PFSK-1 (cell line): ENCODE data around the gene FBN1.

Experiments used
- FOXP2 ChIP-seq: optimal IDR thresholded peaks from 2 replicates; pipeline ENCODE3; 2011; ENCODE audit warnings: borderline replicate concordance, control low read depth, inconsistent platforms; ENCODE audit not compliant: insufficient read depth; ENCODE audit errors: extremely low read length, extremely low read depth
- POLR2AphosphoS5 ChIP-seq: IDR thresholded peaks from 2 replicates; pipeline ENCODE4 v1.6.1; 2012; ENCODE audit warnings: low read depth, mild to moderate bottlenecking, control low read depth, low read length, moderate library complexity
- REST ChIP-seq, 2 experiments: IDR thresholded peaks; 2 replicates each; pipeline versions ENCODE4 v1.6.1 to v1.8.0; 2011 to 2012; ENCODE audit warnings: low read depth in 2 of 2, low read length in 2 of 2, control low read depth in 1 of 2, inconsistent platforms in 1 of 2, mild to moderate bottlenecking in 1 of 2, moderate library complexity in 1 of 2; ENCODE audit not compliant: insufficient read depth in 1 of 2
- SIN3A ChIP-seq: IDR thresholded peaks from 2 replicates; pipeline ENCODE4 v1.6.1; 2012; ENCODE audit warnings: mild to moderate bottlenecking, low read length, moderate library complexity, borderline replicate concordance; ENCODE audit not compliant: insufficient read depth
- TAF1 ChIP-seq: IDR thresholded peaks from 2 replicates; pipeline ENCODE4 v1.6.1; 2012; ENCODE audit warnings: low read length, control low read depth, borderline replicate concordance; ENCODE audit not compliant: insufficient read depth

FBN1 gene

GRCh38 chr15:48478581-48478980 lies 166.9 kb downstream of the FBN1 start:
- TF ChIP-seq REST (IDR thresholded peaks at IDR 0.05; ENCODE audit: insufficient read depth in 1 of 2, low read depth in 2 of 2, low read length in 2 of 2) (no peak), TAF1 (no peak), POLR2AphosphoS5 (no peak), SIN3A (no peak), FOXP2 (no peak)

- no peak for TF ChIP-seq SIN3A
- TF ChIP-seq POLR2AphosphoS5: no peak
- TF ChIP-seq TAF1: no peak
- TF ChIP-seq REST (IDR thresholded peaks at IDR 0.05; ENCODE audit: insufficient read depth in 1 of 2, low read depth in 2 of 2, low read length in 2 of 2): no peak
- TF ChIP-seq FOXP2: no peak
Observed at GRCh38 chr15:48477795-48478360, 167.6 kb downstream of the FBN1 start.

GRCh38 chr15:48475600-48476395 lies 169.7 kb downstream of the FBN1 start:
- TF ChIP-seq SIN3A: no peak
- TF ChIP-seq REST (IDR thresholded peaks at IDR 0.05; ENCODE audit: insufficient read depth in 1 of 2, low read depth in 2 of 2, low read length in 2 of 2): no peak

GRCh38 chr15:48473667-48474066 lies 171.8 kb downstream of the FBN1 start:
- no peak for TF ChIP-seq FOXP2
- no peak for TF ChIP-seq TAF1
- TF ChIP-seq POLR2AphosphoS5: no peak

- TF ChIP-seq REST (IDR thresholded peaks at IDR 0.05; ENCODE audit: insufficient read depth in 1 of 2, low read depth in 2 of 2, low read length in 2 of 2) (no peak), SIN3A (no peak), TAF1 (no peak)
Observed at GRCh38 chr15:48472756-48473155, 172.8 kb downstream of the FBN1 start.
